HG02885 (cell line): ENCODE measurements around the gene MUSK.
"Not testable (repeated sequence)": the region's sequence is repeated elsewhere in the genome, so short reads cannot be mapped to it uniquely, and the experiment has no call there.

Experiments used
- ATAC-seq: cut with Tn5 transposase; IDR thresholded peaks from one replicate; pipeline ENCODE4 v1.9.1; 2021; ENCODE audit warnings: mild to moderate bottlenecking; ENCODE audit not compliant: unreplicated experiment, poor library complexity

MUSK gene

DNA sequence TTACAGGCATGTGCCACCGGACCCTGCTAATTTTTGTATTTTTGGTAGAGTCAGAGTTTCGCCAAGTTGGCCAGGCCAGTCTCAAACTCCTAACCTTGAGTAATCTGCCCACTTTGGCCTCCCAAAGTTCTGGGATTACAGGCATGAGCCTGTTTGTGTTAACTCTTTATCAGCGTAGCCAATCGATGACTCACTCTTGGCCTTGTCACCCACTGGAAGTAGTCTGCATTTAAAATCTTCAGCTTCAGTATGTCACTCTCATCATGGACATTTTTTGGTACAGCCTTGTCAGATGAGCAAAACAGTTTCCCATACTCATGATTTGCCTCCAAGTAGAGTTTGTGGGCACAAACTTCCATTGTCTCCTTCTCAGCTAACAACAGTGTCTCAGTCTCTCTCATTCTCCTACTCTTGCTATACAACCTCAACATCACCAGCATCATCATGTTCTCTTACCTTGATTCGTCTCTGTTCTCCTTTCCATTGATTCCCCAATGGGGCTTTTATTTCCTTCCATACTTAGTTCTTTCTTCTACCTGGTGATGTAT, 22.5 kb downstream of the MUSK start:
- no peak for ATAC-seq

GRCh38 chr9:110695846-110696245, 27.3 kb downstream of the MUSK start:
- not testable (repeated sequence) for ATAC-seq

DNA sequence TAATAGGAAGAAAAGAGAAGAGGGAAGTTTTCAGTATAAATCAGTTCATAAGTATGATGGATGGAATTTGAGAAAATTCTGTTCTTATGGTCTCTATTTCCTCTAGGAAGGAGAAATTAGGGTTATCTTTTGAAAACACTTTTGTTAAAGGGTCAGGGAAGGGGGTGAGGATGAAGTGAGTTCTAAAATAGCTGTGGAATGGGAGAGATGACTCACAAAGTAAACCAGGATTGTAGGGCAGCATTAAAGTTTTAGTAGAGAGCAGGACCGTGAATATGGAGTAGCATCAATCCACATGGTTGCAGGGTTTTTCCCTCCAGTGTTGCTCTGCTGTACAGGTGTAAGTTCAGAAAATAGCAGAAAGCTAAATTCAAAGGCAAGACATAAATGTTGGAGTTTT, 32.4 kb downstream of the MUSK start:
- ATAC-seq: no peak

DNA sequence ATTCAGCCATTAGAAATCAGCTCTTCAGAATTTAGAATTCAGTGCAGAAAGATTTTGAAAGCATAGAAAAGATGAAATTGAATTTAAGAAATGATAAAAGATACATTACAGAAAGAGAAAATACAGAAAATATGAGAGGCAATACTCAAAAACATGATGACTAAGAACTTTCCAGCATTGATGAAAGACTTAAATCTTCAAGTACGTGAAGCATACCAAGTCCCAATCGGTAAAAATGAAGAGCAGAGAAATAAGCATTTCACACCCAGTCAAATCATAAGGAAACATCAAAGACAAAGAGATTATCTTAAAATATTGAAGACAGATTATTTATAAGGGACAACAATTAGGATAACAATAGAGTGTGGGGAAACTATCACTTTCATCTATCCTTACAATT, 35.1 kb downstream of the MUSK start:
- no peak for ATAC-seq

- no peak for ATAC-seq
These were observed 38.8 kb downstream of the MUSK start for GRCh38 chr9:110707419-110707818.

- no peak for ATAC-seq
These were observed 41.8 kb downstream of the MUSK start for GRCh38 chr9:110710420-110710819.

GRCh38 chr9:110712955-110713354, 44.4 kb downstream of the MUSK start:
- ATAC-seq: no peak

GRCh38 chr9:110714314-110714713, 45.7 kb downstream of the MUSK start:
- ATAC-seq: no peak

- ATAC-seq: no peak
These were observed 59.5 kb downstream of the MUSK start for GRCh38 chr9:110728058-110728457.

- ATAC-seq: no peak
These were observed 61.0 kb downstream of the MUSK start for GRCh38 chr9:110729641-110730040.

- ATAC-seq: no peak
These were observed 62.9 kb downstream of the MUSK start for GRCh38 chr9:110731437-110732028.

GRCh38 chr9:110738982-110739381, 70.4 kb downstream of the MUSK start:
- no peak for ATAC-seq

DNA sequence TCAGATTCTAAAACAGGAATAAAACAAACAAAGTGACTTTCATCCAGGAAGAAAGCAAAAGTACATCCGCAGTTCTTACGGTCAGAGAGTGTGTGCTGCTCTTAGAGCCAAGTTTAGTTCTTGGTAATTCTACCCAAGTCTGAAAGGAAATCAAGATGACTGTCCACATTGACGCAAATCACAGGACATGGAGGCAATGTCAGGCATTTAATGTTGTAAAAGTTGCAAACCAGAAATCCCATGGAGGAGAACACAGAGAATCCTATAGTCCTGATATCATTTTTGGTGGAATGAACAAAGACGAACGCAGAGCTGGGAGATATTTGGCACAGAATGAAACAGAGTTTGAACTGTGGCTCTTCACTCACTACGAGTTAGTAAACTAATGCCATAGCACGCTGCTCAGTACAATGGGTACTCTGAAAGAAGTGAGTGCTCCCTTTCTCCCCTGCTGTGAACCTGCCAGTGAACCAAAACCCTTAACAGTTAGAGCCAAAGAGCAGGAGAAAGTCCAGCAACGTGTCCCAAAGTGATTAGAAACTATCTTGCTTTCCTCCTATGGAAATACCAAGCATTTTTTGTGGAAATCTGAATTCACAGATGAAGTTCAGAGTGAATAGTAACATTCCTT, 74.3 kb downstream of the MUSK start:
- ATAC-seq: no peak

GRCh38 chr9:110744715-110745384, 76.3 kb downstream of the MUSK start:
- ATAC-seq: no peak

DNA sequence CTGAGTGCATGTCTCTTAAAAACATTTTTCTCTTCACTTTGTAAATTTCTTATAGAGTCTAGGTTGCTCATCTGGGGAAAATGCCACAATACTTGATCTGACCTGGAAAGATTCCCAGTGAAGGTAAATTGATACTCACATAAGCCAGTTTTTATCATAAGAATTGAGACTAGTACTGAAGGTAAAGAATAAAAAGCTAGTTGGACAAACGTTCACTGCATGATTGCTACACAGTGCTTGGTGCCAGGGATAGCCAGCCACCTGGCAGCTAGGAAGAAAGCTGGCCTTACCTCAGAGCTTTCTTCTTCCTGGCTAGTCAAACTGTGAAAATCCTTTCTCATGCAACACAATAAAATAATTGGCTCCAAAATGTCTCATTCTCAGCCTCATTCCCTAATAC, 77.1 kb downstream of the MUSK start:
- ATAC-seq: no peak

GRCh38 chr9:110746211-110746930, 77.8 kb downstream of the MUSK start:
- ATAC-seq: no peak

DNA sequence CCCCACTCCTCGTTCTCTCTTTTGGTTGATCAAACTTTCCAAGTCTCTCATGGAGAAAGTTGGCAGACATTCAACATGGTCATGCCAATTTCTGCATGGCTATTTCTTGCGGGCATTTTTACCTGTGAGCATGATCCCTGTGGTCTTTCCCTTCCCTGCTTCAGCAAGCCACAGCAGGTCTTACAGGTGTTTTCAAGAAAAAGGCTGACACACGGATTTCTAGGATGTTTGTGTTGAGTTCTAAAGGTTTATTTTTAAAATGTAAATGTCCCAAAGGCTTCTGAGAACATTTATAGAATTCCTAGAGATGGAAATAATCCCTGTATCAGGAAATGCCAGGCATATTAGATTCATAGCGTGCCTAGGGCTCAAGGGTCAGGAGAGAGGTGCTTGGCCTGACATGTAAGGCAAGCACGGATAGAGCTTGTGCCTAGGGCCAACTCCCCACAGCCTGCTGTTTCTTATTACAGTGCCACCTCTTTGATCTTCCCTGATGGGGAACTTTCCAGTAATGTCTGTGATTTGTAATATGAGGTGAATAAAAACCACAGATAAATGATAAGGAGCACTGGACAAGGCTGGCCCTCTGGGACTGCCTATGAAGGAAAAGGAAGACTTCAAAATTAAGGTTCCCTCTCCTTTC, 79.8 kb downstream of the MUSK start:
- ATAC-seq: no peak

GRCh38 chr9:110750272-110750671, 81.7 kb downstream of the MUSK start:
- no peak for ATAC-seq

DNA sequence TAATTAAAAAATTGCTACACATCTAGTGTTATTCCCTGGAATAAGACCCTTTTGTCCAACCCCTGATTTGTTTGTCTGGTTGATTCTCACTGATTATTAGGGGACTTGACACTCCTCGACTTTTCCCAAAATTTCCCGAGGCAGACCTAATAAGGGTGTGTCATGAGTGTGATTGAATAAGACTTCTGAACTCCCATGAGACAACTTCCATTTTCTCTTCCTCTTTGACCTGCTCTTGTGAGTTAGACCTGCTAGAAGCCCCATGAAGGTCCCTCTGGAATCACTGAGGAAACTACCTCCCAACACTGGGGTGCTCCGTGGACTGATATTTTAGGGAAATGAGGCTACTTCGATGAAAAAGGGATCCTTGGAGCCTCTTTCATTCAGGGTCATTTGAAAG, 83.4 kb downstream of the MUSK start:
- no peak for ATAC-seq

DNA sequence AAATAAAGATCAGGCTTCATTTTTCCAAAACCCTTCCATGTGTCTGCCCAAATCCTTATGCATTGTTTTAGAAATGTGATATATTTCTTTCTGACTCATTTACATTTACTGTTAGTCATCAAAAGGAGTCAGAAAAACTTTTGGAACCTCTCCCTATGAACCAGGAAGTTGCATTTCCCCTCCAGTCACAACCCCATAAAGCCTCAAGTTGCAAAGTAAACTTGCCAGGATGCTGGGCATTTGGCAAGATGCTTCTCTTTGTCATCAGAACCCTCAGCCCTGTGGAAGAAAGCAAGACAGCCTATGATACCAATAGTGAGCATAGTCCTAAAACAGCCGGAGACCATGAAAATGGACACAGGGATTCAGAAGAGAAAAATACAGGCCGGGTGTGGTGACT, 84.2 kb downstream of the MUSK start:
- ATAC-seq: no peak
